A549 (cell line): ENCODE results near the gene TMEM119.

Experiments used
- CEBPB ChIP-seq, 2 experiments: fragments of >200 bp in 1 of 2; sonication (Bioruptor Twin) in 1 of 2; formaldehyde crosslinking in 1 of 2; IDR thresholded peaks; 2 replicates each; pipeline ENCODE4 v1.6.1; 2012 to 2016
- CTCF ChIP-seq: fragments of >200 bp; sonication (Bioruptor Twin); formaldehyde crosslinking; IDR thresholded peaks from 3 replicates; pipeline ENCODE4 v1.5.1; 2016
- EP300 ChIP-seq, 2 experiments: fragments of >200 bp; sonication (Bioruptor Twin); formaldehyde crosslinking; IDR thresholded peaks; 2 replicates in 1 of 2; 3 replicates in 1 of 2; pipeline ENCODE4 v1.6.1; 2016 to 2017
- HOXA7 ChIP-seq: fragments of 250-450 bp; sonication (Bioruptor Pico); IDR thresholded peaks from 2 replicates; pipeline ENCODE4 v1.5.0; 2020; ENCODE audit warnings: mild to moderate bottlenecking, moderate library complexity
- KDM5A ChIP-seq: fragments of 200-600 bp; sonication (generic); IDR thresholded peaks from 2 replicates; pipeline ENCODE4 v1.6.1; 2016; ENCODE audit warnings: antibody characterized with exemption, mild to moderate bottlenecking
- POLR2A ChIP-seq: IDR thresholded peaks from 2 replicates; pipeline ENCODE4 v1.6.1; 2012; ENCODE audit warnings: mild to moderate bottlenecking, low read length
- RNF2 ChIP-seq: fragments of 200-600 bp; sonication (generic); IDR thresholded peaks from 2 replicates; pipeline ENCODE4 v1.6.1; 2016; ENCODE audit warnings: low read depth, mild to moderate bottlenecking, antibody characterized with exemption, moderate library complexity, borderline replicate concordance

- no peak for TF ChIP-seq CTCF
- no peak for TF ChIP-seq EP300 (IDR thresholded peaks at IDR 0.05)
- TF ChIP-seq KDM5A, result peak; percentile 91
- TF ChIP-seq POLR2A, result peak; percentile 97
- TF ChIP-seq CEBPB (IDR thresholded peaks at IDR 0.05), result no peak
- no peak for TF ChIP-seq RNF2
- TF ChIP-seq HOXA7, result no peak
Measured at GRCh38 chr12:108562348-108563135, 35.3 kb downstream of the TMEM119 start, which contains the start of gene ISCU.
